Mesenchymal stem cell (in vitro differentiated cells and primary cell): ENCODE measurements around the gene CD52.

Experiments
- DNase-seq: peaks from one replicate; pipeline ENCODE4 v3.0.0-alpha.2; 2013
- H2AFZ ChIP-seq: one replicate; pipeline ENCODE4 v1.6.1; 2013; ENCODE audit warnings: low read depth, mild to moderate bottlenecking, control low read depth, inconsistent platforms, low read length, moderate library complexity
- H2AK5ac ChIP-seq: 2 replicates; pipeline ENCODE4 v1.6.1; 2013; ENCODE audit warnings: low read length, moderate library complexity, mild to moderate bottlenecking, inconsistent platforms; ENCODE audit not compliant: severe bottlenecking
- H2BK120ac ChIP-seq: one replicate; pipeline ENCODE4 v1.6.1; 2013; ENCODE audit warnings: low read depth, mild to moderate bottlenecking, inconsistent platforms, low read length, moderate library complexity
- H2BK12ac ChIP-seq, 2 experiments: one replicate each; pipeline ENCODE4 v1.6.1; 2013; ENCODE audit warnings: inconsistent platforms in 2 of 2, low read length in 2 of 2, mild to moderate bottlenecking in 2 of 2, moderate library complexity in 2 of 2, control low read depth in 1 of 2
- H2BK15ac ChIP-seq: one replicate; pipeline ENCODE4 v1.6.1; 2013; ENCODE audit warnings: mild to moderate bottlenecking, low read depth, inconsistent platforms; ENCODE audit not compliant: poor library complexity, severe bottlenecking
- H2BK5ac ChIP-seq: 2 replicates; pipeline ENCODE4 v1.6.1; 2013; ENCODE audit warnings: low read depth, mild to moderate bottlenecking, low read length, control low read depth, inconsistent platforms; ENCODE audit not compliant: poor library complexity, severe bottlenecking
- H3K14ac ChIP-seq, 2 experiments: one replicate each; pipeline ENCODE4 v1.6.1; 2013; ENCODE audit warnings: inconsistent platforms in 2 of 2, low read length in 2 of 2, control low read depth in 1 of 2, mild to moderate bottlenecking in 1 of 2, moderate library complexity in 1 of 2
- H3K18ac ChIP-seq, 2 experiments: one replicate each; pipeline ENCODE4 v1.6.1; 2013; ENCODE audit warnings: inconsistent platforms in 2 of 2, low read length in 2 of 2, control low read depth in 1 of 2, low read depth in 1 of 2, mild to moderate bottlenecking in 1 of 2
- H3K23ac ChIP-seq, 2 experiments: one replicate each; pipeline ENCODE4 v1.6.1; 2013; ENCODE audit warnings: inconsistent platforms in 2 of 2, low read length in 2 of 2, mild to moderate bottlenecking in 2 of 2, moderate library complexity in 2 of 2, control low read depth in 1 of 2
- H3K27ac ChIP-seq: 2 replicates; pipeline ENCODE4 v1.5.1; 2013; ENCODE audit warnings: mild to moderate bottlenecking, moderate library complexity, low read length, control low read depth, inconsistent platforms; ENCODE audit not compliant: poor library complexity, severe bottlenecking
- H3K27me3 ChIP-seq, 2 experiments: 2 replicates each; pipeline versions ENCODE4 v1.6.1 to v1.7.0; 2013; ENCODE audit warnings: low read length in 2 of 2, mild to moderate bottlenecking in 2 of 2, moderate library complexity in 2 of 2, control low read depth in 1 of 2, inconsistent platforms in 1 of 2; ENCODE audit not compliant: control insufficient read depth in 1 of 2, insufficient read depth in 1 of 2
- H3K36me3 ChIP-seq, 2 experiments: 2 replicates each; pipeline versions ENCODE4 v1.6.1 to v1.7.0; 2013; ENCODE audit warnings: low read length in 2 of 2, control low read depth in 1 of 2, inconsistent platforms in 1 of 2, low read depth in 1 of 2, mild to moderate bottlenecking in 1 of 2; ENCODE audit not compliant: insufficient read depth in 2 of 2, control insufficient read depth in 1 of 2
- H3K4ac ChIP-seq, 2 experiments: one replicate each; pipeline ENCODE4 v1.6.1; 2013; ENCODE audit warnings: inconsistent platforms in 2 of 2, low read length in 2 of 2, mild to moderate bottlenecking in 2 of 2, moderate library complexity in 2 of 2, control low read depth in 1 of 2, low read depth in 1 of 2
- H3K4me1 ChIP-seq: 2 replicates; pipeline ENCODE4 v1.6.1; 2013; ENCODE audit warnings: low read depth, low read length, control low read depth; ENCODE audit not compliant: control insufficient read depth, insufficient read depth
- H3K4me2 ChIP-seq: 2 replicates; pipeline ENCODE4 v1.6.1; 2013; ENCODE audit warnings: low read length, mild to moderate bottlenecking, inconsistent platforms; ENCODE audit not compliant: poor library complexity, severe bottlenecking
- H3K4me3 ChIP-seq, 2 experiments: 2 replicates each; pipeline versions ENCODE4 v1.5.1 to v1.7.0; 2013; ENCODE audit warnings: low read length in 2 of 2, mild to moderate bottlenecking in 2 of 2, control low read depth in 1 of 2, low read depth in 1 of 2; ENCODE audit not compliant: insufficient read depth in 1 of 2
- H3K79me1 ChIP-seq: replicated peaks from 2 replicates; pipeline ENCODE4 v1.6.1; 2013; ENCODE audit warnings: mild to moderate bottlenecking, control low read depth, low read length, inconsistent platforms; ENCODE audit not compliant: poor library complexity, severe bottlenecking
- H3K9ac ChIP-seq: 2 replicates; pipeline ENCODE4 v1.7.0; 2013; ENCODE audit warnings: mild to moderate bottlenecking, low read length, moderate library complexity
- H3K9me3 ChIP-seq: 2 replicates; pipeline ENCODE4 v1.7.0; 2013; ENCODE audit warnings: mild to moderate bottlenecking, low read length; ENCODE audit not compliant: control insufficient read depth
- H4K8ac ChIP-seq: one replicate; pipeline ENCODE4 v1.6.1; 2013; ENCODE audit warnings: inconsistent platforms, mild to moderate bottlenecking, low read length, moderate library complexity
- H4K91ac ChIP-seq: one replicate; pipeline ENCODE4 v1.6.1; 2013; ENCODE audit warnings: mild to moderate bottlenecking, low read length, inconsistent platforms
- WGBS: methylation state at CpG from one replicate; pipeline ENCODE4 v1.1.7; 2013; ENCODE audit warnings: mixed read lengths; 5-methylcytosine and 5-hydroxymethylcytosine counted together

CD52 gene

DNA sequence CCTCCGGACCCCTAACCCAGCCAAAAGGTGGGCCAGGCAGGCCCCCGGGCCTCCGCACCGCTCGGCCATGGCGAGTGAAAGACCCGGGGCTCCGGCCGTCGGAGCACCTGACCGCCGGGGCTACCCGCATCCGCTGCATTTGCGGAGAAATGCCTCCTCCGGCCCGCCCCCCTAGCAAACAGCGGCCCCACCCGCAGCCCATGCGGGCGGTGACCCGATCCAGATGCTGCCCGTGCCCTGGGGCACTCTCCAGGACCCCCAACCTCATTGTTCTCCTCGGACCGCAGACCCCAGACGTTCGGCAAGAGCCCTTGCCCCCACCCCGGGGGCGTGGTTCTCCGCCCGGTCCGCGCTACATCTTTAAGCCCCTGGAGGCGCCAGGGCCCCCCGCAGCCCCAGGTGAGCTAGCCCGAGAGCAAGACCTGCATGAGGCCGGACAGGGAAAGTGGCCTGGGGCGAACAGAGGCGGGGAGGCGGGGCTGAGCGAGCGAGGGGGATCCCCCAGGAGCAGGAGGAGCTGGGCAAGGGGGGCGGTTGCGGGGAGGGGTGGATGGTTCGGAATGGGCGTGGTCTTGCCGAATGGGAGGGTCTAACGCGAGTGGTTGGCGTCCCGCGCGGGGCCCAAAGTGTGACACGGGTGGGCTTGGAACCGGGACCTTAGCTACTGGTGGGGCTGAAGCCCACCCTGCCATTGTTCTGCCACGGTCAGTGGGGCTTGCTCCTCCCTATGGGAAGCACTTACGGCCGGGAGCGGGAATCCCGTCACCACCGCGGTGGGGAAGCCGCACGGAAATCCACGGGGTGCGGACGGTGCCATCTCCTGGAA lies 42.4 kb downstream of the CD52 start:
- Histone ChIP-seq H2AK5ac (no peak overlapping the region), H3K9me3 (no peaks in the 10 kb centered on the region), H3K4me2 (no peak overlapping the region), H2BK15ac (no peak overlapping the region), H4K91ac (peak overlapping the region; percentile 66), H3K14ac (no peak overlapping the region), H3K4me3 (peak overlapping the region in 1 of 2 experiments; percentile 67), H3K36me3 (no peaks in the 10 kb centered on the region), H2AFZ (no peak overlapping the region), H3K27ac (no peak overlapping the region), H2BK12ac (no peak overlapping the region), H2BK5ac (no peak overlapping the region), H3K4me1 (peaks cover 5% of the 10 kb centered on the region), H3K18ac (no peak overlapping the region), H3K27me3 (peaks cover 80 to 92% of the 10 kb centered on the region in 2 experiments), H4K8ac (no peak overlapping the region), H3K4ac (no peak overlapping the region), H2BK120ac (no peak overlapping the region), H3K23ac (no peak overlapping the region), H3K9ac (no peak overlapping the region), H3K79me1 (no peaks in the 10 kb centered on the region)
- DNase-seq: no peak
- WGBS: 14% methylated on average over 66 of the region's 67 CpGs

DNA sequence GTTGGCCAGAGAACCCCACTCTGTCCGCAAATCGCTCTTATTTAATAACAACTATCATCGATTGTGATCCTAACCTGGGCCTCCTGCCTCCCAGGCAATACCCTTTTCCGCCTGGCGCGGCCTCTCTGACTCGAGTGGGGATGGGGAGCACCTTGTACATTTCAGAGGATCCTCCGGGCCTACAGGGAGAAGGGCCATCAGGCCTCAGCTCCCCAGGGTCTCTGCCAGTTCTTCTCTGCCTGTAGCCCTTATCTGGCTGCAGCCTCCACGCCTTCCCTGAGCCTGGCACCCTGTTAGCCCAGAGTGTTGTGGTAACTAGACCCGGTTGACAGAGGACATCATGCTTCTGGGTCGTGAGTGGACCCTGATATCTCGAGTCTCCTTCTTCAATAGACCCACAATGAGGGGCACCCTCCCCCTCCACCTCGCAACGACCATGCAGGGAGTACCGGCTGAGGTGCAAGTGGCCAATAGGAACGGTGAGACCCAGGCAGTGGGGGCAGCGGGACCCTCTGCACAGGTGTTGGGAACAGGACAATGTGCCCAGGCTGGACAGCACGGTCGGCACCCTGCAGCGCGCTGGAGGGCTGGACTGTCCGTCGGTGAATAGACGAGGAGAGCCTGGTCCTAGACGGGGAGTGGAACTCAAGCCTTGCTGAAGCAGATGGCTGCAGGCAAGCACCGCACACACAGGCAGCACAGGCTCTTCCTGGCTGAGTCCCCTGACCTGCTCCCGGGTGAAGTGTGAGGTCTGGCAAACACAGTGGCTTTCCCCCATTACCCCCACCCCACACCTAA lies 43.2 kb downstream of the CD52 start:
- Histone ChIP-seq H3K27me3 (peaks cover 75 to 87% of the 10 kb centered on the region in 2 experiments), H4K8ac (no peak overlapping the region), H3K79me1 (no peaks in the 10 kb centered on the region), H3K23ac (no peak overlapping the region), H2AK5ac (no peak overlapping the region), H2BK5ac (no peak overlapping the region), H3K36me3 (no peaks in the 10 kb centered on the region), H3K4me1 (peaks cover 5% of the 10 kb centered on the region), H3K4me2 (no peak overlapping the region), H4K91ac (peak overlapping the region; percentile 25), H2BK15ac (no peak overlapping the region), H2BK12ac (no peak overlapping the region), H3K9me3 (no peaks in the 10 kb centered on the region), H3K4me3 (peak overlapping the region in 1 of 2 experiments; percentile 67), H2BK120ac (no peak overlapping the region), H3K4ac (no peak overlapping the region), H2AFZ (no peak overlapping the region), H3K27ac (no peak overlapping the region), H3K18ac (no peak overlapping the region), H3K9ac (no peak overlapping the region), H3K14ac (no peak overlapping the region)
- DNase-seq: no peak
- 67% methylated on average over 27 of the region's 27 CpGs for WGBS

DNA sequence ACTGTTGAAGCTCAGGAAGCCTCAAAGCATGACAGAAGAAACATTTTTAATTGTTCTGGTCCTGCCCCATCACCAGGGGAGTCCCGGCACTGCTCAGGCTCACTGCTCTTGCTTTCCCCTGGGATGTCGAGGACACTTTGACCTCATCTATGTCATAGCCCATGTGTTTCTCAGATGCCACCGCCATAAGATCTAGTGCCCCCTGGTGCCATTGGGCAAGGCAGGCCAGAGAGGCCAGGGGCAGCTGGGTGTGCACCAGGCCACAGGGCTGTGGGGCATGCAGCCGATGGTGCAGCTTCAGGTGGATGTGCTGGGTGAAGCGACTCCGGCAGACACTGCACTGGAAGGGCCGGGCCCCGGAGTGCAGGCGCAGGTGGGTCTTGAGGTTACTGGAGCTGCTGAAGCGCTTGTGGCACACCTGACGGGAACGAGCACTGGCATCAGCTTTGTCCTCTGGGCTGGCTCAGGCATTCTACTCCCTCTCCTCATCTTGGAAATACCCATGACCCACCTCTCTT lies 43.9 kb downstream of the CD52 start:
- Histone ChIP-seq H3K27ac (no peak overlapping the region), H3K9me3 (no peaks in the 10 kb centered on the region), H3K4me3 (no peak overlapping the region), H3K27me3 (peaks cover 69 to 80% of the 10 kb centered on the region in 2 experiments), H2BK12ac (no peak overlapping the region), H3K79me1 (no peaks in the 10 kb centered on the region), H3K4me2 (no peak overlapping the region), H4K8ac (no peak overlapping the region), H3K36me3 (no peaks in the 10 kb centered on the region), H2BK15ac (no peak overlapping the region), H4K91ac (no peak overlapping the region), H3K18ac (no peak overlapping the region), H2BK5ac (no peak overlapping the region), H3K4me1 (peaks cover 5% of the 10 kb centered on the region), H2BK120ac (no peak overlapping the region), H3K4ac (no peak overlapping the region), H2AFZ (no peak overlapping the region), H3K9ac (no peak overlapping the region), H2AK5ac (no peak overlapping the region), H3K23ac (no peak overlapping the region), H3K14ac (no peak overlapping the region)
- DNase-seq: no peak
- WGBS: 94% methylated on average over 12 of the region's 12 CpGs

DNA sequence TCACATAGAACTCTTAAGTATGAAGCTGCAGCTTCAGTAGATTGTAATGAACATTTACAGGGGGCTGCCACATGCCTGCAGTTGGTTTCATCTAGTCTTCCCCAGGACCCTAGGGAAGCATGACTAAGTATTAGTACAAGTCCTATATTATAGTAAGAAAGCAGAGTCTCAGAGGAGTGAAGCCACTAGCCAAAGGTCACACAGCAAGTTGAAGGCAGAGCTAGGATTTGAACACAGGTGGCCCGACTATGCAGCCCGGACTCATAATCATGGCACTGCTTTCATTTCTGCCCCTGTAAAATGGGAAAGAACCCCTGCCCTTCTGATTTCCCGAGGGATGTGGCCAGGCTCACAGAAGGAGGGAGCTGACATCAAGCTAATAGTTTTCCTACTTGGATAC lies 44.6 kb downstream of the CD52 start:
- H4K91ac ChIP-seq: no peak overlapping the region
- H3K4me2 ChIP-seq: no peak overlapping the region
- H3K9ac ChIP-seq: no peak overlapping the region
- no peak overlapping the region for H3K14ac ChIP-seq
- H2BK15ac ChIP-seq: no peak overlapping the region
- H3K9me3 ChIP-seq: no peaks in the 10 kb centered on the region
- H3K4me3 ChIP-seq: no peak overlapping the region
- H2AFZ ChIP-seq: no peak overlapping the region
- H3K23ac ChIP-seq: no peak overlapping the region
- no peak overlapping the region for H3K4ac ChIP-seq
- no peak for DNase-seq
- 84% methylated on average over 3 of the region's 3 CpGs for WGBS
- H3K36me3 ChIP-seq: no peaks in the 10 kb centered on the region
- H3K4me1 ChIP-seq: peaks cover 5% of the 10 kb centered on the region
- no peak overlapping the region for H2BK120ac ChIP-seq
- no peak overlapping the region for H2BK5ac ChIP-seq
- no peak overlapping the region for H2BK12ac ChIP-seq
- H4K8ac ChIP-seq: no peak overlapping the region
- H3K27me3 ChIP-seq: peaks cover 68 to 76% of the 10 kb centered on the region in 2 experiments
- no peak overlapping the region for H3K18ac ChIP-seq
- H3K27ac ChIP-seq: no peak overlapping the region
- H2AK5ac ChIP-seq: no peak overlapping the region
- no peaks in the 10 kb centered on the region for H3K79me1 ChIP-seq
